ENCODE measurements around the gene CAMTA1. TPM values are rescaled to one million over a fixed set of nuclear protein-coding genes. Genes with fewer than 3 reads are reported as not detected.

Gene CAMTA1
- total and polyA plus RNA-seq, 2 experiments from 2014 or later: 89.0 to 145 TPM

DNA sequence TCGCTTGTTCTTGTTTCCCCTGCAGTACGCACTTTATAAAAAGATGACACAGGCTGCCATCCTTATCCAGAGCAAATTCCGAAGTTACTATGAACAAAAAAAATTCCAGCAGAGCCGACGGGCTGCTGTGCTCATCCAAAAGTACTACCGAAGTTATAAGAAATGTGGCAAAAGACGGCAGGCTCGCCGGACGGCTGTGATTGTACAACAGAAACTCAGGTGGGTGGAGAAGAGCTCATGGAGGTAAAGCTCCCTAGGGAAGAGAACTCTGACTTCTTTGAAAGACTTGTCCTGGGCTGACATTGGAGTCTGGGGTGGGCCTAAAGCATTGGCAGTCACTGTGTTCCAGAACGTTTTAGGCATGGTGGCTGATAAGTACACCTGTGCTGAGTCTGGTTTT lies 965.9 kb downstream of the CAMTA1 start:
- Histone ChIP-seq H3K9me3 (ENCODE audit: low read depth) (no peaks in the 10 kb centered on the region), H3K79me2 (no peaks in the 10 kb centered on the region), H3K27me3 (no peaks in the 10 kb centered on the region), H3K36me3 (replicated peaks; ENCODE audit: insufficient read depth, low read depth) (no peaks in the 10 kb centered on the region), H3K27ac (no peak overlapping the region), H3K9me2 (replicated peaks; ENCODE audit: insufficient read depth) (no peaks in the 10 kb centered on the region), H3K4me1 (ENCODE audit: insufficient read depth) (no peaks in the 10 kb centered on the region), H4K20me1 (ENCODE audit: insufficient read depth, poor library complexity, severe bottlenecking) (no peaks in the 10 kb centered on the region), H3K4me3 (no peak overlapping the region), H3K4me2 (no peak overlapping the region), H2AFZ (no peak overlapping the region)
- TF ChIP-seq, protein P1, sequence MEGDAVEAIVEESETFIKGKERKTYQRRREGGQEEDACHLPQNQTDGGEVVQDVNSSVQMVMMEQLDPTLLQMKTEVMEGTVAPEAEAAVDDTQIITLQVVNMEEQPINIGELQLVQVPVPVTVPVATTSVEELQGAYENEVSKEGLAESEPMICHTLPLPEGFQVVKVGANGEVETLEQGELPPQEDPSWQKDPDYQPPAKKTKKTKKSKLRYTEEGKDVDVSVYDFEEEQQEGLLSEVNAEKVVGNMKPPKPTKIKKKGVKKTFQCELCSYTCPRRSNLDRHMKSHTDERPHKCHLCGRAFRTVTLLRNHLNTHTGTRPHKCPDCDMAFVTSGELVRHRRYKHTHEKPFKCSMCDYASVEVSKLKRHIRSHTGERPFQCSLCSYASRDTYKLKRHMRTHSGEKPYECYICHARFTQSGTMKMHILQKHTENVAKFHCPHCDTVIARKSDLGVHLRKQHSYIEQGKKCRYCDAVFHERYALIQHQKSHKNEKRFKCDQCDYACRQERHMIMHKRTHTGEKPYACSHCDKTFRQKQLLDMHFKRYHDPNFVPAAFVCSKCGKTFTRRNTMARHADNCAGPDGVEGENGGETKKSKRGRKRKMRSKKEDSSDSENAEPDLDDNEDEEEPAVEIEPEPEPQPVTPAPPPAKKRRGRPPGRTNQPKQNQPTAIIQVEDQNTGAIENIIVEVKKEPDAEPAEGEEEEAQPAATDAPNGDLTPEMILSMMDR (IDR thresholded peaks at IDR 0.05; ENCODE audit: poor library complexity): no peak
- no peak for TF ChIP-seq EZH2 (IDR thresholded peaks at IDR 0.05; ENCODE audit: borderline replicate concordance)
- TF ChIP-seq EZH2phosphoT487 (IDR thresholded peaks at IDR 0.05; ENCODE audit: low read depth, severe bottlenecking, unreplicated experiment): no peak
- DNase-seq (ENCODE audit: low spot score): no peak
- 90% methylated on average over 11 of the region's 11 CpGs for WGBS (ENCODE audit: low lambda C conversion rate, missing lambda C conversion rate)

- TF ChIP-seq EZH2phosphoT487 (IDR thresholded peaks at IDR 0.05; ENCODE audit: low read depth, severe bottlenecking, unreplicated experiment) (no peak), EZH2 (IDR thresholded peaks at IDR 0.05; ENCODE audit: borderline replicate concordance) (no peak)
- TF ChIP-seq, protein P1 (IDR thresholded peaks at IDR 0.05; ENCODE audit: poor library complexity): peak; percentile 88
- peak overlapping the region; percentile 2 for H3K4me3 ChIP-seq
- 17% methylated on average over 18 of the region's 18 CpGs for WGBS (ENCODE audit: low lambda C conversion rate, missing lambda C conversion rate)
Measured at GRCh38 chr1:7752512-7753417, 967.5 kb downstream of the CAMTA1 start.

GRCh38 chr1:7753641-7754040 lies 968.4 kb downstream of the CAMTA1 start:
- no peaks in the 10 kb centered on the region for H3K79me2 ChIP-seq
- no peak overlapping the region for H3K4me3 ChIP-seq
- WGBS (ENCODE audit: low lambda C conversion rate, missing lambda C conversion rate): 74% methylated on average over 3 of the region's 3 CpGs
- H3K4me1 ChIP-seq (ENCODE audit: insufficient read depth): no peaks in the 10 kb centered on the region
- H2AFZ ChIP-seq: no peak overlapping the region
- no peak for DNase-seq (ENCODE audit: low spot score)
- no peaks in the 10 kb centered on the region for H3K9me3 ChIP-seq (ENCODE audit: low read depth)
- H3K27ac ChIP-seq: no peak overlapping the region
- H3K9me2 ChIP-seq (replicated peaks; ENCODE audit: insufficient read depth): no peaks in the 10 kb centered on the region
- H4K20me1 ChIP-seq (ENCODE audit: insufficient read depth, poor library complexity, severe bottlenecking): no peaks in the 10 kb centered on the region
- H3K27me3 ChIP-seq: no peaks in the 10 kb centered on the region
- no peaks in the 10 kb centered on the region for H3K36me3 ChIP-seq (replicated peaks; ENCODE audit: insufficient read depth, low read depth)
- no peak overlapping the region for H3K4me2 ChIP-seq
- no peak for TF ChIP-seq EZH2phosphoT487 (IDR thresholded peaks at IDR 0.05; ENCODE audit: low read depth, severe bottlenecking, unreplicated experiment)
- TF ChIP-seq, protein P1 (IDR thresholded peaks at IDR 0.05; ENCODE audit: poor library complexity): no peak

More at GRCh38 chr1:7752512-7753417, 967.5 kb downstream of the CAMTA1 start:
- Histone ChIP-seq H2AFZ (peak overlapping the region; percentile 22), H3K27me3 (no peaks in the 10 kb centered on the region), H3K9me3 (ENCODE audit: low read depth) (no peaks in the 10 kb centered on the region), H3K36me3 (replicated peaks; ENCODE audit: insufficient read depth, low read depth) (no peaks in the 10 kb centered on the region), H3K9me2 (replicated peaks; ENCODE audit: insufficient read depth) (no peaks in the 10 kb centered on the region), H3K4me2 (peak overlapping the region; percentile 73), H3K4me1 (ENCODE audit: insufficient read depth) (no peaks in the 10 kb centered on the region), H3K79me2 (no peaks in the 10 kb centered on the region), H4K20me1 (ENCODE audit: insufficient read depth, poor library complexity, severe bottlenecking) (no peaks in the 10 kb centered on the region), H3K27ac (no peak overlapping the region)
- peak; percentile 85 for DNase-seq (ENCODE audit: low spot score)

Data from hepatocyte (in vitro differentiated cells).